Measurements from ENCODE around the gene SBNO2.
"Not testable (repeated sequence)": the region's sequence is repeated elsewhere in the genome, so short reads cannot be mapped to it uniquely, and the experiment has no call there.

SBNO2 gene

DNA sequence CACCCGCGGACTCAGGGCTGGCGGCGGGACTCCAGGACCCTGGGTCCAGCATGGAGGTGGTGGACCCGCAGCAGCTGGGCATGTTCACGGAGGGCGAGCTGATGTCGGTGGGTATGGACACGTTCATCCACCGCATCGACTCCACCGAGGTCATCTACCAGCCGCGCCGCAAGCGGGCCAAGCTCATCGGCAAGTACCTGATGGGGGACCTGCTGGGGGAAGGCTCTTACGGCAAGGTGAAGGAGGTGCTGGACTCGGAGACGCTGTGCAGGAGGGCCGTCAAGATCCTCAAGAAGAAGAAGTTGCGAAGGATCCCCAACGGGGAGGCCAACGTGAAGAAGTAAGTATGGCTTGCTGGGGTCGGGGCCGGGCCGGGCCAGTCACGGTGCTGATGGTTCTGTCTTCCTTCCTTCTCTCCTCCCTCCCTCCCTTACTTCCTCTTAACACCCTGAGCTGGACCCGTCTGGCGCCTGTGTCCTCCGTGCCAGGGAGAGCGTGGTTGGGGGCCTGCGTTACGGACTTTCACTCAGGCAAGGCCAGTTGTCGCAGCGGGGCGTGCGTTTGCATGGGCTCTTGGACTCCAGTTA is 32.9 kb upstream of the SBNO2 start:
- Histone ChIP-seq H3K9me3 (ENCODE audit: low read length) (no peaks in the 10 kb centered on the region), H3K79me2 (ENCODE audit: insufficient read depth, low read length) (peaks cover 49% of the 10 kb centered on the region), H3K27ac (ENCODE audit: low read depth, low read length, poor library complexity, severe bottlenecking) (peak overlapping the region; percentile 75), H3K4me2 (ENCODE audit: low read length) (peak overlapping the region; percentile 99), H3K36me3 (ENCODE audit: insufficient read depth, low read length) (peaks cover 31% of the 10 kb centered on the region), H3K4me3 (ENCODE audit: low read depth, low read length, poor library complexity, severe bottlenecking) (peak overlapping the region; percentile 87), H3K9me2 (ENCODE audit: low read depth, low read length) (no peaks in the 10 kb centered on the region), H4K20me1 (ENCODE audit: insufficient read depth, low read length) (no peaks in the 10 kb centered on the region), H3K4me1 (ENCODE audit: insufficient read depth, low read length, severe bottlenecking) (peaks cover 33% of the 10 kb centered on the region), H3F3A (ENCODE audit: insufficient read depth, low read length) (no peaks in the 10 kb centered on the region; the same call in 1 of the 2 replicates), H3K27me3 (ENCODE audit: insufficient read depth, low read length) (no peaks in the 10 kb centered on the region), H3K9ac (ENCODE audit: low read length) (peak overlapping the region; percentile 80), H2AFZ (ENCODE audit: low read length) (no peak overlapping the region)
- no peak for TF ChIP-seq CTCF (IDR thresholded peaks at IDR 0.05; ENCODE audit: low read length)
- no peak for TF ChIP-seq EZH2 (IDR thresholded peaks at IDR 0.05; ENCODE audit: borderline replicate concordance, low read length)

GRCh38 chr19:1206150-1206863 is 32.2 kb upstream of the SBNO2 start:
- TF ChIP-seq CTCF (IDR thresholded peaks at IDR 0.05; ENCODE audit: low read length) (no peak), EZH2 (IDR thresholded peaks at IDR 0.05; ENCODE audit: borderline replicate concordance, low read length) (no peak)
- H3K4me3 ChIP-seq (ENCODE audit: low read depth, low read length, poor library complexity, severe bottlenecking), result peak overlapping the region; percentile 87
- H3K27ac ChIP-seq (ENCODE audit: low read depth, low read length, poor library complexity, severe bottlenecking), result peak overlapping the region; percentile 75

DNA sequence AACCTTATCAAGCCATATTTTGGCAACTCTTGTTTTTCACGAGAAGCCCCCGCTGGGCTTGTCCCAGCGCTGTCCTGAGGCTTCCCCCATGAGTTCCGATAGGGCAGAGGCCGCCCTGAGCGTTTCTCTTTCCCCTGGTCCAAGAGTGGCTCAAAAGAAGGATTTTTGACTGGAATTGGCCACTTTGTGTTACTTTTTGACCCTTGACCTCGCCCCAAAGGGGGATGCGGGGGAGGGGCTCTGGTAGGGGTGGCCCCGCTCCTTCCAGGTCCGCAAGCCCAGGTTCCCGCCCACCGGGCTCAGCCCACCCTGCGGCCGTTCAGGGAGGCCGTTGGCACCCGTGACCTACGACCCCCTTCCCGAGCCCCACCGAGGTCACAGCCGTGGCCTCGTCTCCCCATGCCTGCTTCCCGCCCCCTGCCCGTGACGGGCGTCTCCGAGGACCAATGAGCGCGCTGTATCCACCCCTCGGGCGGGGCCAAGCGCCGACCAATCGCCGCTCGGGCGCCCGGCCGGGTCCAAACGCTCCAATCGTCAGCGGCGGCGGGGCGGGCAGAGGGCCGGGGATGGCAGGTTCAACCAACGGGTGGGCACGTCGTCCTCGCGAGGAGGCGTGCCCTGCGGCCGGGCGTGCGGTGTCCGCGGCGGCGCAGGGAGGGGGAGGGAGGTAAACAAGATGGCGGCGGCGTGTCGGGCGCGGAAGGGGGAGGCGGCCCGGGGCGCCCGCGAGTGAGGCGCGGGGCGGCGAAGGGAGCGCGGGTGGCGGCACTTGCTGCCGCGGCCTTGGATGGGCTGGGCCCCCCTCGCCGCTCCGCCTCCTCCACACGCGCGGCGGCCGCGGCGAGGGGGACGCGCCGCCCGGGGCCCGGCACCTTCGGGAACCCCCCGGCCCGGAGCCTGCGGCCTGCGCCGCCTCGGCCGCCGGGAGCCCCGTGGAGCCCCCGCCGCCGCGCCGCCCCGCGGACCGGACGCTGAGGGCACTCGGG is 31.3 kb upstream of the SBNO2 start, which contains the start of gene STK11:
Gene STK11 (plus strand): TSS at position 665 of the 986 bp plus-strand sequence. CDS start 1,136 bp downstream, outside the sequence.
- H3K4me1 ChIP-seq (ENCODE audit: insufficient read depth, low read length, severe bottlenecking), result peaks cover 29% of the 10 kb centered on the region

More at GRCh38 chr19:1206150-1206863, 32.2 kb upstream of the SBNO2 start:
- Histone ChIP-seq H4K20me1 (ENCODE audit: insufficient read depth, low read length) (no peaks in the 10 kb centered on the region), H2AFZ (ENCODE audit: low read length) (no peak overlapping the region), H3K79me2 (ENCODE audit: insufficient read depth, low read length) (peaks cover 46% of the 10 kb centered on the region), H3K4me1 (ENCODE audit: insufficient read depth, low read length, severe bottlenecking) (peaks cover 29% of the 10 kb centered on the region), H3K27me3 (ENCODE audit: insufficient read depth, low read length) (no peaks in the 10 kb centered on the region), H3K4me2 (ENCODE audit: low read length) (peak overlapping the region; percentile 99), H3K36me3 (ENCODE audit: insufficient read depth, low read length) (peaks cover 25% of the 10 kb centered on the region), H3K9ac (ENCODE audit: low read length) (peak overlapping the region; percentile 80), H3K9me3 (ENCODE audit: low read length) (no peaks in the 10 kb centered on the region), H3F3A (ENCODE audit: insufficient read depth, low read length) (no peaks in the 10 kb centered on the region; the same call in 1 of the 2 replicates), H3K9me2 (ENCODE audit: low read depth, low read length) (no peaks in the 10 kb centered on the region)

GRCh38 chr19:1200614-1201013 is 26.5 kb upstream of the SBNO2 start:
- H3K9ac ChIP-seq (ENCODE audit: low read length); H3K4me2 ChIP-seq (ENCODE audit: low read length); H3K9me3 ChIP-seq (ENCODE audit: low read length); H3F3A ChIP-seq (ENCODE audit: insufficient read depth, low read length); H3K9me2 ChIP-seq (ENCODE audit: low read depth, low read length); H3K79me2 ChIP-seq (ENCODE audit: insufficient read depth, low read length); H3K36me3 ChIP-seq (ENCODE audit: insufficient read depth, low read length); H2AFZ ChIP-seq (ENCODE audit: low read length); H3K27ac ChIP-seq (ENCODE audit: low read depth, low read length, poor library complexity, severe bottlenecking); H4K20me1 ChIP-seq (ENCODE audit: insufficient read depth, low read length); H3K4me3 ChIP-seq (ENCODE audit: low read depth, low read length, poor library complexity, severe bottlenecking); H3K27me3 ChIP-seq (ENCODE audit: insufficient read depth, low read length): not testable (repeated sequence)
- peaks cover 21% of the 10 kb centered on the region for H3K4me1 ChIP-seq (ENCODE audit: insufficient read depth, low read length, severe bottlenecking)

More for the DNA sequence above, 31.3 kb upstream of the SBNO2 start, which contains the start of gene STK11:
- Histone ChIP-seq H3K9ac (ENCODE audit: low read length) (peak within 1 kb of the TSS; percentile 80), H3K79me2 (ENCODE audit: insufficient read depth, low read length) (peaks cover 39% of the 10 kb centered on the region), H3K27ac (ENCODE audit: low read depth, low read length, poor library complexity, severe bottlenecking) (peak within 1 kb of the TSS; percentile 75), H3K27me3 (ENCODE audit: insufficient read depth, low read length) (no peaks in the 10 kb centered on the region), H3K4me3 (ENCODE audit: low read depth, low read length, poor library complexity, severe bottlenecking) (peak within 1 kb of the TSS; percentile 87), H3K9me2 (ENCODE audit: low read depth, low read length) (no peaks in the 10 kb centered on the region), H4K20me1 (ENCODE audit: insufficient read depth, low read length) (no peaks in the 10 kb centered on the region), H3K4me2 (ENCODE audit: low read length) (peak within 1 kb of the TSS; percentile 99), H3K9me3 (ENCODE audit: low read length) (no peaks in the 10 kb centered on the region), H3K36me3 (ENCODE audit: insufficient read depth, low read length) (peaks cover 19% of the 10 kb centered on the region), H3F3A (ENCODE audit: insufficient read depth, low read length) (no peaks in the 10 kb centered on the region; the same call in 1 of the 2 replicates), H2AFZ (ENCODE audit: low read length) (no peak within 1 kb of the TSS)
- TF ChIP-seq CTCF (IDR thresholded peaks at IDR 0.05; ENCODE audit: low read length) (no peak), EZH2 (IDR thresholded peaks at IDR 0.05; ENCODE audit: borderline replicate concordance, low read length) (no peak)
